Measurements from ENCODE around the gene RAB11FIP4.

DNA sequence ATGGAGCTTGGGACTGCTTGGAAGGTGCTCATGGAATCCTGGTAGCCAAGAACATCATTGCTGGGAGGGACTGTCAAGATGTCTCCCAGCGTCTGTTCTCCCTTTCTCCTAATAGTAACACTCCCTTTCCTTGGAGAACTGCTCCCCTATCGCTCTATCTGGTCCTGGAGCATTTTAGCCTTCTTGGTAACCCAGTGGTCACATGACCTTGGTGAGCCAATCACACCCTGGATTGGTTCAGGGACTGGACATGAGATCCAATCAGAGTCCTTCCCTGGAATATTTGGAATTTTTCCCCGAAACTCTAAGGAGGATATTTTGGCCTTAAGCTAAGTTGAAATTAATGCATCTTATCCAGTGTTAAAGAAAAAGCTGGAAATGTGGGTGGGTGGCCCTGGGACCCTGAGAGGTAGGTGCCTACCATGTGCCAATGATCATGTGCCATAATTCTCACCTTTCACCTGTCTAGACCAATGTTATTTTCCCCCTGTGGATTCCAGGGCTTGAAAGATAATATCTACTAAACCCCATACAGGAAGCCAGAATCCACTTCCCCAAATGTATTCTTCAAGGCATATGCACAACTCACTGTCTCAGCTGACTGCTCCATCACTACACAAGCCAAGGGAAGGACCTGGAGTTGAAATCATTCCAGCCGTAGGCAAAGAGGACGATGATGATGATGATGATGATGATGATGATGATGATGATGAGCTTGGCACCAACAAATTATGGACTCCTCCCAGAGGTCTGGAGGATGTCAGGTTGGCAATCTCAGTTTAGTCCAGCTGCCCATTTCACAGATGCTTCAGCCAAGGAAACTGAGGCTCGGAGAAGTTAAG lies 193.2 kb downstream of the RAB11FIP4 start:
- TF ChIP-seq, protein P1, sequence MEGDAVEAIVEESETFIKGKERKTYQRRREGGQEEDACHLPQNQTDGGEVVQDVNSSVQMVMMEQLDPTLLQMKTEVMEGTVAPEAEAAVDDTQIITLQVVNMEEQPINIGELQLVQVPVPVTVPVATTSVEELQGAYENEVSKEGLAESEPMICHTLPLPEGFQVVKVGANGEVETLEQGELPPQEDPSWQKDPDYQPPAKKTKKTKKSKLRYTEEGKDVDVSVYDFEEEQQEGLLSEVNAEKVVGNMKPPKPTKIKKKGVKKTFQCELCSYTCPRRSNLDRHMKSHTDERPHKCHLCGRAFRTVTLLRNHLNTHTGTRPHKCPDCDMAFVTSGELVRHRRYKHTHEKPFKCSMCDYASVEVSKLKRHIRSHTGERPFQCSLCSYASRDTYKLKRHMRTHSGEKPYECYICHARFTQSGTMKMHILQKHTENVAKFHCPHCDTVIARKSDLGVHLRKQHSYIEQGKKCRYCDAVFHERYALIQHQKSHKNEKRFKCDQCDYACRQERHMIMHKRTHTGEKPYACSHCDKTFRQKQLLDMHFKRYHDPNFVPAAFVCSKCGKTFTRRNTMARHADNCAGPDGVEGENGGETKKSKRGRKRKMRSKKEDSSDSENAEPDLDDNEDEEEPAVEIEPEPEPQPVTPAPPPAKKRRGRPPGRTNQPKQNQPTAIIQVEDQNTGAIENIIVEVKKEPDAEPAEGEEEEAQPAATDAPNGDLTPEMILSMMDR (IDR thresholded peaks at IDR 0.05): no peak
- TF ChIP-seq POLR2A (IDR thresholded peaks at IDR 0.05): no peak

Data from gastroesophageal sphincter (tissue), 3 donors.